ENCODE results near the gene TMEM14A.
A peak's percentile ranks its signal among the peaks of the same experiment; 100 is the strongest.

TMEM14A gene

GRCh38 chr6:52727908-52728307 is 57.0 kb downstream of the TMEM14A start:
- H4K8ac ChIP-seq (ENCODE audit: low read depth, low read length) = no peak overlapping the region
- H2AFZ ChIP-seq (ENCODE audit: low read length) = no peak overlapping the region

GRCh38 chr6:52728394-52728793 is 57.5 kb downstream of the TMEM14A start:
- no CpG with 5 or more reads among the region's 3 CpGs for WGBS, 2 donors (ENCODE audit: extremely low coverage in 2 of 2, insufficient read length in 2 of 2, insufficient replicate concordance in 1 of 2)
- Histone ChIP-seq H3K14ac (ENCODE audit: low read length) (no peak overlapping the region), H2BK12ac (ENCODE audit: low read length) (no peak overlapping the region), H2BK120ac (ENCODE audit: low read depth, low read length) (no peak overlapping the region), H3K4ac (ENCODE audit: low read length) (no peak overlapping the region), H4K91ac (ENCODE audit: low read depth, low read length, poor library complexity) (no peak overlapping the region), H4K8ac (ENCODE audit: low read depth, low read length) (no peak overlapping the region), H2BK5ac (ENCODE audit: low read length) (no peak overlapping the region), H3K9me3 (replicated peaks in 1 of 2; ENCODE audit: control insufficient read depth in 2 of 2, insufficient read depth in 1 of 2, low read depth in 1 of 2, low read length in 2 of 2) (no peaks in the 10 kb centered on the region), H3K18ac (ENCODE audit: low read length) (no peak overlapping the region), H3K23ac (ENCODE audit: low read depth, low read length, poor library complexity) (no peak overlapping the region), H2AK5ac (ENCODE audit: low read depth, low read length) (no peak overlapping the region), H3K4me2 (ENCODE audit: insufficient read depth, low read length, poor library complexity, severe bottlenecking) (no peak overlapping the region), H3K27ac (replicated peaks; ENCODE audit: low read length) (no peak overlapping the region), H2BK15ac (ENCODE audit: low read length) (no peak overlapping the region), H3K9ac (ENCODE audit: low read depth, low read length, poor library complexity) (no peak overlapping the region), H3K4me3 (ENCODE audit: low read length in 2 of 2) (no peak overlapping the region), H2AFZ (ENCODE audit: low read length) (no peak overlapping the region), H3K36me3 (replicated peaks in 1 of 2; ENCODE audit: control insufficient read depth in 2 of 2, insufficient read depth in 2 of 2, low read length in 2 of 2) (no peaks in the 10 kb centered on the region), H3K4me1 (ENCODE audit: control insufficient read depth in 2 of 2, insufficient read depth in 1 of 2, low read depth in 1 of 2, low read length in 2 of 2) (peaks cover 3 to 9% of the 10 kb centered on the region in 2 donors), H3K27me3 (ENCODE audit: control insufficient read depth in 3 of 3, insufficient read depth in 3 of 3, low read depth in 1 of 3, low read length in 3 of 3) (no peaks in the 10 kb centered on the region), H3K79me1 (ENCODE audit: low read depth, low read length) (no peaks in the 10 kb centered on the region)
- no peak for DNase-seq (ENCODE audit: low spot score)

More at GRCh38 chr6:52727908-52728307, 57.0 kb downstream of the TMEM14A start:
- WGBS, 2 donors (ENCODE audit: extremely low coverage in 2 of 2, insufficient read length in 2 of 2, insufficient replicate concordance in 1 of 2) = no CpG with 5 or more reads among the region's 2 CpGs
- Histone ChIP-seq H3K4me3 (ENCODE audit: low read length in 2 of 2) (no peak overlapping the region), H4K91ac (ENCODE audit: low read depth, low read length, poor library complexity) (no peak overlapping the region), H3K27me3 (ENCODE audit: control insufficient read depth in 3 of 3, insufficient read depth in 3 of 3, low read depth in 1 of 3, low read length in 3 of 3) (no peaks in the 10 kb centered on the region), H3K14ac (ENCODE audit: low read length) (no peak overlapping the region), H2BK15ac (ENCODE audit: low read length) (no peak overlapping the region), H3K79me1 (ENCODE audit: low read depth, low read length) (no peaks in the 10 kb centered on the region), H3K27ac (replicated peaks; ENCODE audit: low read length) (no peak overlapping the region), H3K4ac (ENCODE audit: low read length) (no peak overlapping the region), H3K4me2 (ENCODE audit: insufficient read depth, low read length, poor library complexity, severe bottlenecking) (no peak overlapping the region), H2BK5ac (ENCODE audit: low read length) (no peak overlapping the region), H3K23ac (ENCODE audit: low read depth, low read length, poor library complexity) (no peak overlapping the region), H3K4me1 (ENCODE audit: control insufficient read depth in 2 of 2, insufficient read depth in 1 of 2, low read depth in 1 of 2, low read length in 2 of 2) (peaks cover 3 to 9% of the 10 kb centered on the region in 2 donors), H3K36me3 (replicated peaks in 1 of 2; ENCODE audit: control insufficient read depth in 2 of 2, insufficient read depth in 2 of 2, low read length in 2 of 2) (no peaks in the 10 kb centered on the region), H3K9me3 (replicated peaks in 1 of 2; ENCODE audit: control insufficient read depth in 2 of 2, insufficient read depth in 1 of 2, low read depth in 1 of 2, low read length in 2 of 2) (no peaks in the 10 kb centered on the region), H3K9ac (ENCODE audit: low read depth, low read length, poor library complexity) (no peak overlapping the region), H2AK5ac (ENCODE audit: low read depth, low read length) (no peak overlapping the region), H2BK120ac (ENCODE audit: low read depth, low read length) (no peak overlapping the region), H2BK12ac (ENCODE audit: low read length) (no peak overlapping the region), H3K18ac (ENCODE audit: low read length) (no peak overlapping the region)
- no peak for DNase-seq (ENCODE audit: low spot score)

GRCh38 chr6:52729576-52729975 is 58.7 kb downstream of the TMEM14A start:
- Histone ChIP-seq H2AK5ac (ENCODE audit: low read depth, low read length) (no peak overlapping the region), H4K91ac (ENCODE audit: low read depth, low read length, poor library complexity) (no peak overlapping the region), H3K23ac (ENCODE audit: low read depth, low read length, poor library complexity) (no peak overlapping the region), H3K4ac (ENCODE audit: low read length) (no peak overlapping the region), H3K4me3 (ENCODE audit: low read length in 2 of 2) (no peak overlapping the region), H2BK15ac (ENCODE audit: low read length) (no peak overlapping the region), H2BK120ac (ENCODE audit: low read depth, low read length) (no peak overlapping the region), H3K9me3 (replicated peaks in 1 of 2; ENCODE audit: control insufficient read depth in 2 of 2, insufficient read depth in 1 of 2, low read depth in 1 of 2, low read length in 2 of 2) (no peaks in the 10 kb centered on the region), H3K27ac (replicated peaks; ENCODE audit: low read length) (no peak overlapping the region), H3K4me2 (ENCODE audit: insufficient read depth, low read length, poor library complexity, severe bottlenecking) (no peak overlapping the region), H3K9ac (ENCODE audit: low read depth, low read length, poor library complexity) (no peak overlapping the region), H3K27me3 (ENCODE audit: control insufficient read depth in 3 of 3, insufficient read depth in 3 of 3, low read depth in 1 of 3, low read length in 3 of 3) (no peaks in the 10 kb centered on the region), H2BK12ac (ENCODE audit: low read length) (no peak overlapping the region), H3K4me1 (ENCODE audit: control insufficient read depth in 2 of 2, insufficient read depth in 1 of 2, low read depth in 1 of 2, low read length in 2 of 2) (peaks cover 3 to 9% of the 10 kb centered on the region in 2 donors), H4K8ac (ENCODE audit: low read depth, low read length) (no peak overlapping the region), H3K79me1 (ENCODE audit: low read depth, low read length) (no peaks in the 10 kb centered on the region), H3K18ac (ENCODE audit: low read length) (no peak overlapping the region), H2AFZ (ENCODE audit: low read length) (no peak overlapping the region), H3K14ac (ENCODE audit: low read length) (no peak overlapping the region), H2BK5ac (ENCODE audit: low read length) (no peak overlapping the region), H3K36me3 (replicated peaks in 1 of 2; ENCODE audit: control insufficient read depth in 2 of 2, insufficient read depth in 2 of 2, low read length in 2 of 2) (no peaks in the 10 kb centered on the region)
- WGBS, 2 donors (ENCODE audit: extremely low coverage in 2 of 2, insufficient read length in 2 of 2, insufficient replicate concordance in 1 of 2) = no CpG with 5 or more reads among the region's 1 CpG
- DNase-seq (ENCODE audit: low spot score) = no peak

- no peak overlapping the region for H3K27ac ChIP-seq (replicated peaks; ENCODE audit: low read length)
- H2BK15ac ChIP-seq (ENCODE audit: low read length) = no peak overlapping the region
- DNase-seq (ENCODE audit: low spot score) = no peak
- no peaks in the 10 kb centered on the region for H3K79me1 ChIP-seq (ENCODE audit: low read depth, low read length)
- H2BK120ac ChIP-seq (ENCODE audit: low read depth, low read length) = no peak overlapping the region
- H4K8ac ChIP-seq (ENCODE audit: low read depth, low read length) = no peak overlapping the region
- H3K18ac ChIP-seq (ENCODE audit: low read length) = no peak overlapping the region
- no peak overlapping the region for H3K9ac ChIP-seq (ENCODE audit: low read depth, low read length, poor library complexity)
- H4K91ac ChIP-seq (ENCODE audit: low read depth, low read length, poor library complexity) = no peak overlapping the region
- H3K4me2 ChIP-seq (ENCODE audit: insufficient read depth, low read length, poor library complexity, severe bottlenecking) = no peak overlapping the region
- H2BK12ac ChIP-seq (ENCODE audit: low read length) = no peak overlapping the region
- no peak overlapping the region for H3K14ac ChIP-seq (ENCODE audit: low read length)
- no peaks in the 10 kb centered on the region for H3K36me3 ChIP-seq (replicated peaks in 1 of 2; ENCODE audit: control insufficient read depth in 2 of 2, insufficient read depth in 2 of 2, low read length in 2 of 2)
- peak overlapping the region; percentile 49 for H2AFZ ChIP-seq (ENCODE audit: low read length)
- H3K27me3 ChIP-seq (ENCODE audit: control insufficient read depth in 3 of 3, insufficient read depth in 3 of 3, low read depth in 1 of 3, low read length in 3 of 3) = no peaks in the 10 kb centered on the region
- no peak overlapping the region for H3K4me3 ChIP-seq (ENCODE audit: low read length in 2 of 2)
- H3K4me1 ChIP-seq (ENCODE audit: control insufficient read depth in 2 of 2, insufficient read depth in 1 of 2, low read depth in 1 of 2, low read length in 2 of 2) = peaks cover 0 to 9% of the 10 kb centered on the region in 2 donors
- no peak overlapping the region for H3K4ac ChIP-seq (ENCODE audit: low read length)
- WGBS, 2 donors (ENCODE audit: extremely low coverage in 2 of 2, insufficient read length in 2 of 2, insufficient replicate concordance in 1 of 2) = no CpG with 5 or more reads among the region's 6 CpGs
- no peak overlapping the region for H2AK5ac ChIP-seq (ENCODE audit: low read depth, low read length)
- H3K9me3 ChIP-seq (replicated peaks in 1 of 2; ENCODE audit: control insufficient read depth in 2 of 2, insufficient read depth in 1 of 2, low read depth in 1 of 2, low read length in 2 of 2) = no peaks in the 10 kb centered on the region
- H3K23ac ChIP-seq (ENCODE audit: low read depth, low read length, poor library complexity) = no peak overlapping the region
- no peak overlapping the region for H2BK5ac ChIP-seq (ENCODE audit: low read length)
These were observed 60.8 kb downstream of the TMEM14A start for GRCh38 chr6:52731719-52732118.

Data from neuronal stem cell (in vitro differentiated cells).